HEK293T (cell line): Measurements from ENCODE around the gene TNRC6C.

Experiments
- NFRKB ChIP-seq: fragments of 450-650 bp; IDR thresholded peaks from 2 replicates; pipeline ENCODE4 v1.6.1; 2016; ENCODE audit warnings: mild to moderate bottlenecking, moderate library complexity
- SUZ12 ChIP-seq: fragments of 450-650 bp; IDR thresholded peaks from 2 replicates; pipeline ENCODE4 v1.6.1; 2016; ENCODE audit warnings: mild to moderate bottlenecking

DNA sequence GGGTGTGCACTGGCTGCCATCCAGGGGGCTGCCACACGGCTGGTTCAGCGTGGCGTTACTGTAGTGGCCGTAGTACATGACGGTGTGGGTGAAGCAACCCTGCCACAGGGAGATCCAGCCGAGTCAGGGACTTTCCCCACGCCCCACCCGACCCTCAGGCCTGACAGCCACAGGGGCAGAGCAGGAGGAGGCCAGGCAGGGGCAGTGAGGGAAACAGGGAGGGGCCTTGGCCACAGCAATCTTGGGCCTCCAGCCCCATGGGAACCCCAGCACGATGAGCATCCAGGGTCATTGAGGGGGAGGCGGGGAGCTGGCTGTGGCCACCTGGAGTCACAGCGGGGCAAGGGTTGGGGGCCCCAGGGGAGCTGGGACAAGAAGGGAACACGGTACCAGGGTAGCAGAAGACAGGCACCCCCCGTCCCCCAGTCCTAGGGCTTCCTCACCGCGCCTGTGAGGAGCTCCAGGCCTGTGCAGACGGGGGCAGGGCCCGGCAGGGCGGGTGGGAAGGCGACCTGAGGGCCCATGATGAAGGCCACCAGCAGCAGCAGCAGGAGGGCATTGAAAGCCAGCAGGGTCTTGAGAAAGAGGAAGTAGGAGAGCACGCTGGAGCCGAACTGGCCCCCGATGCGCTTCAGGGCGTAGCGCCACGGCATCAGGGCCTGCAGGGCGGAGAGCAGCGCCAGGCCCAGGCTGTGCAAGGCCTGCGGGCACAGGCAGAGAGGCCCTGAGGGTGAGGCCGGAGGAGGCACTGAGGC is 165.8 kb downstream of the TNRC6C start:
- no peak for TF ChIP-seq SUZ12
- TF ChIP-seq NFRKB, result no peak
